Measurements from ENCODE around the gene KREMEN1. TPM values are rescaled to one million over a fixed set of nuclear protein-coding genes. Genes with fewer than 3 reads are reported as not detected.

KREMEN1 gene
- total RNA-seq, 1 experiment from 2014 or later, result 2.2 TPM

DNA sequence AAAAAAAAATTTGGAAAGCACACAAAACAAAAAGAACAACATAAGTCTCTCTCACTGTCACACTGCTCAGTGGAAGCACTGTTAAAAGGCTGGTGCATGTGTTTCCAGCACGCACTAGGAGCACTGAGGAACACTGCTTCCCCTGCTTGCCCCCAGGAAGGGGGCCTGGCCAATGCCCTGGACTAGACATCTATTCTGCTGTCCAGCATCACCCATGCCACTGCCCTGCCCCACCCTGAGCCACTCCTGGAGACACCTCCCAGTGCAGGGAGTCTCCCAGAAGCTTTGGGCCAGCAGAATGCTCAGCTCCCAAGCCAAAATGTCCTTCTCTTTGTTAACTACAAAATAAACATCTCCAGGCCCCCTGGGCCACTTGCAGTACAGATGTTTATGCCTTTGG, 83.1 kb downstream of the KREMEN1 start:
- CTCF ChIA-PET, result no interaction called here
- in situ Hi-C loops (cut with HindIII; ENCODE audit: low pct_unique_long_range_greater_than_20kb, low sequenced_read_pairs) (no loop called here), intact Hi-C loops (cut with micrococcal nuclease; ENCODE audit: unreplicated experiment) (no loop called here)
- H3K9me3 ChIP-seq (ENCODE audit: control insufficient read depth, insufficient read depth, low read depth, low read length), result no peaks in the 10 kb centered on the region
- peaks cover 3% of the 10 kb centered on the region; the same call in 1 of the 2 replicates for H3K4me1 ChIP-seq (ENCODE audit: control insufficient read depth, insufficient read depth, low read length)
- no peak for DNase-seq (ENCODE audit: low read depth, low spot score)
- H3K27me3 ChIP-seq (ENCODE audit: control insufficient read depth, insufficient read depth, low read length), result no peaks in the 10 kb centered on the region
- H3K27ac ChIP-seq (ENCODE audit: low read length), result no peak overlapping the region
- no peak for ATAC-seq
- TF ChIP-seq, protein P1, sequence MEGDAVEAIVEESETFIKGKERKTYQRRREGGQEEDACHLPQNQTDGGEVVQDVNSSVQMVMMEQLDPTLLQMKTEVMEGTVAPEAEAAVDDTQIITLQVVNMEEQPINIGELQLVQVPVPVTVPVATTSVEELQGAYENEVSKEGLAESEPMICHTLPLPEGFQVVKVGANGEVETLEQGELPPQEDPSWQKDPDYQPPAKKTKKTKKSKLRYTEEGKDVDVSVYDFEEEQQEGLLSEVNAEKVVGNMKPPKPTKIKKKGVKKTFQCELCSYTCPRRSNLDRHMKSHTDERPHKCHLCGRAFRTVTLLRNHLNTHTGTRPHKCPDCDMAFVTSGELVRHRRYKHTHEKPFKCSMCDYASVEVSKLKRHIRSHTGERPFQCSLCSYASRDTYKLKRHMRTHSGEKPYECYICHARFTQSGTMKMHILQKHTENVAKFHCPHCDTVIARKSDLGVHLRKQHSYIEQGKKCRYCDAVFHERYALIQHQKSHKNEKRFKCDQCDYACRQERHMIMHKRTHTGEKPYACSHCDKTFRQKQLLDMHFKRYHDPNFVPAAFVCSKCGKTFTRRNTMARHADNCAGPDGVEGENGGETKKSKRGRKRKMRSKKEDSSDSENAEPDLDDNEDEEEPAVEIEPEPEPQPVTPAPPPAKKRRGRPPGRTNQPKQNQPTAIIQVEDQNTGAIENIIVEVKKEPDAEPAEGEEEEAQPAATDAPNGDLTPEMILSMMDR (IDR thresholded peaks at IDR 0.05), result no peak
- TF ChIP-seq POLR2AphosphoS5 (IDR thresholded peaks at IDR 0.05; ENCODE audit: low read depth, low read length), result no peak
- TF ChIP-seq, protein P2, sequence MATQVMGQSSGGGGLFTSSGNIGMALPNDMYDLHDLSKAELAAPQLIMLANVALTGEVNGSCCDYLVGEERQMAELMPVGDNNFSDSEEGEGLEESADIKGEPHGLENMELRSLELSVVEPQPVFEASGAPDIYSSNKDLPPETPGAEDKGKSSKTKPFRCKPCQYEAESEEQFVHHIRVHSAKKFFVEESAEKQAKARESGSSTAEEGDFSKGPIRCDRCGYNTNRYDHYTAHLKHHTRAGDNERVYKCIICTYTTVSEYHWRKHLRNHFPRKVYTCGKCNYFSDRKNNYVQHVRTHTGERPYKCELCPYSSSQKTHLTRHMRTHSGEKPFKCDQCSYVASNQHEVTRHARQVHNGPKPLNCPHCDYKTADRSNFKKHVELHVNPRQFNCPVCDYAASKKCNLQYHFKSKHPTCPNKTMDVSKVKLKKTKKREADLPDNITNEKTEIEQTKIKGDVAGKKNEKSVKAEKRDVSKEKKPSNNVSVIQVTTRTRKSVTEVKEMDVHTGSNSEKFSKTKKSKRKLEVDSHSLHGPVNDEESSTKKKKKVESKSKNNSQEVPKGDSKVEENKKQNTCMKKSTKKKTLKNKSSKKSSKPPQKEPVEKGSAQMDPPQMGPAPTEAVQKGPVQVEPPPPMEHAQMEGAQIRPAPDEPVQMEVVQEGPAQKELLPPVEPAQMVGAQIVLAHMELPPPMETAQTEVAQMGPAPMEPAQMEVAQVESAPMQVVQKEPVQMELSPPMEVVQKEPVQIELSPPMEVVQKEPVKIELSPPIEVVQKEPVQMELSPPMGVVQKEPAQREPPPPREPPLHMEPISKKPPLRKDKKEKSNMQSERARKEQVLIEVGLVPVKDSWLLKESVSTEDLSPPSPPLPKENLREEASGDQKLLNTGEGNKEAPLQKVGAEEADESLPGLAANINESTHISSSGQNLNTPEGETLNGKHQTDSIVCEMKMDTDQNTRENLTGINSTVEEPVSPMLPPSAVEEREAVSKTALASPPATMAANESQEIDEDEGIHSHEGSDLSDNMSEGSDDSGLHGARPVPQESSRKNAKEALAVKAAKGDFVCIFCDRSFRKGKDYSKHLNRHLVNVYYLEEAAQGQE (IDR thresholded peaks at IDR 0.05; ENCODE audit: insufficient read depth in 1 of 2, low read depth in 2 of 2, low read length in 1 of 2), result no peak
- no peak for TF ChIP-seq TCF7L2 (IDR thresholded peaks at IDR 0.05; ENCODE audit: low read depth, low read length)
- TF ChIP-seq SIN3A (IDR thresholded peaks at IDR 0.05; ENCODE audit: borderline replicate concordance, insufficient read depth, low read depth, low read length), result no peak
- no peak overlapping the region for H3K4me3 ChIP-seq (ENCODE audit: low read depth in 2 of 2, low read length in 2 of 2)
- POLR2A ChIA-PET, result no interaction called here
- no peaks in the 10 kb centered on the region for H3K36me3 ChIP-seq (ENCODE audit: control insufficient read depth, insufficient read depth, low read length)
- BruUV-seq (replicated peaks), result no TSS peak

DNA sequence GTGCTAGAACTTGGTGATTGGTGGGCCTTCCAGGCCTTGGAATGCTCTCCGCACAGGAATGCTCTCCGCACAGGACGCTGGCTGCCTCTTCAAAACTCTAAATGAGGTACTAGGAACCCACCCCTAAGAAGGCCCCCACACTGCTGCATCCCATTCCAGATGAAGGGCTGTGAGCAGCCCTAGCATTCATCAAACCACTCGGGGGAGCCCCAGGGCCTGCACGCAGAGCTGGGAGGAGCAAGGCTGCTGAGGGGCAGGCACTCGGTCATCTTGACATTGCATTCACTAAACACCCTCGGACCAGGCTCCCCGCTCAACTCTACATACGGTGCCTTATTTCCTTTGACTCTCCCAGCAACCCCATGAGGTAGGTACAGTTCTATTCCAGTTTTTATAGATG, 83.7 kb downstream of the KREMEN1 start:
- in situ Hi-C loops (cut with HindIII; ENCODE audit: low pct_unique_long_range_greater_than_20kb, low sequenced_read_pairs) (no loop called here), intact Hi-C loops (cut with micrococcal nuclease; ENCODE audit: unreplicated experiment) (no loop called here)
- ChIA-PET CTCF (no interaction called here), POLR2A (no interaction called here)
- Histone ChIP-seq H3K4me3 (ENCODE audit: low read depth in 2 of 2, low read length in 2 of 2) (no peak overlapping the region), H3K27me3 (ENCODE audit: control insufficient read depth, insufficient read depth, low read length) (no peaks in the 10 kb centered on the region), H3K4me1 (ENCODE audit: control insufficient read depth, insufficient read depth, low read length) (peaks cover 3% of the 10 kb centered on the region; the same call in 1 of the 2 replicates), H3K9me3 (ENCODE audit: control insufficient read depth, insufficient read depth, low read depth, low read length) (no peaks in the 10 kb centered on the region), H3K36me3 (ENCODE audit: control insufficient read depth, insufficient read depth, low read length) (no peaks in the 10 kb centered on the region), H3K27ac (ENCODE audit: low read length) (no peak overlapping the region)
- TF ChIP-seq SIN3A (IDR thresholded peaks at IDR 0.05; ENCODE audit: borderline replicate concordance, insufficient read depth, low read depth, low read length) (no peak), POLR2AphosphoS5 (IDR thresholded peaks at IDR 0.05; ENCODE audit: low read depth, low read length) (no peak), TCF7L2 (IDR thresholded peaks at IDR 0.05; ENCODE audit: low read depth, low read length) (no peak)
- TF ChIP-seq, protein P1 (IDR thresholded peaks at IDR 0.05), result no peak
- TF ChIP-seq, protein P2 (IDR thresholded peaks at IDR 0.05; ENCODE audit: insufficient read depth in 1 of 2, low read depth in 2 of 2, low read length in 1 of 2), result no peak
- BruUV-seq (replicated peaks), result no TSS peak
- no peak for DNase-seq (ENCODE audit: low read depth, low spot score)
- ATAC-seq, result peak; percentile 65
